GM18870 (cell line): ENCODE data around the gene CNTROB.

Experiments used
- ATAC-seq: cut with Tn5 transposase; IDR thresholded peaks from one replicate; pipeline ENCODE4 v1.9.1; 2021; ENCODE audit warnings: moderate library complexity; ENCODE audit not compliant: unreplicated experiment

Gene CNTROB

DNA sequence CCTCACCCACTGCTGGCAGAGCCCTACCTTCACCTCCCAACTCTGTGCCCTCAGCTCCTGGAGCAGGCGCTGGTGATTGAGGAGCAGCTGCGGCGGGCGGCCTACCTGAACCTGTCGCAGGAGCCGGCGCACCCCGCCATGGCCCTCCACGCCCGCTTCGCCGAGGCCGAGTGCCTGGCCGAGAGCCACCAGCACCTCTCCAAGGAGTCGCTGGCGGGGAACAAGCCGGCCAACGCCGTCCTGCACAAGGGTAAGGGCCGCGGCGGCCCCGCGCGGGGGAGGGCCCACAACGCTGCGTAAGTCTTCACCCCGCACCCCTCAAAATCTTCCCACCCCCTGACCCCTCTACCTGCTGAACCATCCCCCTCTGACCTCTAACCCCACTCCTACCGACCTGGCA is 22.9 kb upstream of the CNTROB start:
- ATAC-seq: no peak

DNA sequence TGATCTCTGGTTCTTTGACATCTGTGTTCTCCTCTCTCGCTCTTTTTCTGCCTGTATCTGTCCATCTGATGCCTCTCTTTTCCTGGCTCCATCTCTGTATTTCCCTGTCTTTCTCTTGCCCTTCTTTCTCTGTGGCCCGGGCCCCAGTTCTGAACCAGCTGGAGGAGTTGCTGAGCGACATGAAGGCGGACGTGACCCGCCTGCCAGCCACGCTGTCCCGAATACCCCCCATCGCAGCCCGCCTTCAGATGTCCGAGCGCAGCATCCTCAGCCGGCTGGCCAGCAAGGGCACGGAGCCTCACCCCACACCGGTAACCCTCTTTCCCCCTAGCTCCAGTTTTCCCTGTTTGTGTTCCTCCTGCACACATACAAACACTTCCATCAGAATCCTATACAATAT is 21.7 kb upstream of the CNTROB start:
- ATAC-seq: no peak

DNA sequence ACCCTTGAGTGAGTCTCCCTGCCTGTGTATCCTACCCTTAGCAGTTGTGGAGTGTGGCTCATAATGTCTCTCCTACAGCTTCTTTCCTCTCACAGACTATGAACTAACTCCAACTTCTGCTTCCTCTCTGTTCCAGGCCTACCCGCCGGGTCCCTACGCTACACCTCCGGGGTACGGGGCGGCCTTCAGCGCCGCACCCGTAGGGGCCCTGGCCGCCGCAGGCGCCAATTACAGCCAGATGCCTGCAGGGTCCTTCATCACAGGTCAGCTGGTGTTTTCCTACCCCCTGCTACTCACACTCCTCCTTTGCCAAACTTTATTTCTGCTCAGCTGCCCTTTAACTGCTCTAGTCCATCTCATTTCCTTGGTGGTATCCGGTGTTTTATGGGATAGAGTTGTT is 21.3 kb upstream of the CNTROB start:
- ATAC-seq: no peak

DNA sequence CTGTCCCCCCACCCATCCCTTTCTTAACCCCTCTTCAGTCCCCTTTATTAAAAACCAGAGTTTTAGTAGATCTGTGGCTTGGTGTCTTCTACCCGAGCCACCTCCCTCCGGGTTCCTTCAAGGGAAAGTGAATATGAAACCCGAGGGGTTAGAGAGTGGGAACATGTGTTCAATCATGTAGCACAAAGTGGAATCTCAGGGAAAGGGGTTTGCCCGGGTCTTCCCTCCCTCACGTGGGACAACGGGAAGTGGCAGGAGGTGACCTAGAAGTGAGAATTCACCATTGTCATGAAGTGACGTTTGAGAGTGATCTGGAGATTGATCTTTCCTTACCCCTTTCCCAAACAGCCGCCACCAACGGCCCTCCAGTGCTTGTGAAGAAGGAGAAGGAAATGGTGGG is 20.9 kb upstream of the CNTROB start:
- ATAC-seq: no peak

DNA sequence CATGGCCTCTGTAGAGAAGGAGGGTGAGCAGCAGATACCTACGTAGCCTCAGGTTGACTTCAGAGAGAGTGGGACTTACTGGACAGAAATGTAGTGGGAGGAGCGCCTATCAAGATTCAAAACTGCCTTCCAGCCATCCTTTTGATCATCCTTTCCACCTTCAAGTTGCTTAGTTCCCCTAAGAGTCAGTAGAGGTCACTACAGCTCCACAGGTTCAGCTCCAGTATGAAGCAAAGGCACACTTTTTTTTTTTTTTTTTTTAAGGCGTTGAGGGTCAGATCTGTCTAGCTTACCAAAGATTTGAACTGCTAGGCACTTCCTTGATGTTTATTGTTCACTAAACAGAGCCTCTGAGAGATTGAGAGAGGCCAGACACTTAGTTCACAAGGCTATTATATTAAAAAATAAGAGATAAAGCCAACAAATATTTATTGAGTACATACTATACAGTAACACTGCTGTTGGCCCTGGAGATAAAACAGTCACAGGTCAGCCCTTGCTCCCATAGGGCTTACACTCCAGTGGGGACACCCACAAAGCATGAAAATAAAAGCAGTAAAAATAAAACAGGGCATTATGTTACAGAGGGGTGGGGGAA is 19.0 kb upstream of the CNTROB start:
- ATAC-seq: no peak

DNA sequence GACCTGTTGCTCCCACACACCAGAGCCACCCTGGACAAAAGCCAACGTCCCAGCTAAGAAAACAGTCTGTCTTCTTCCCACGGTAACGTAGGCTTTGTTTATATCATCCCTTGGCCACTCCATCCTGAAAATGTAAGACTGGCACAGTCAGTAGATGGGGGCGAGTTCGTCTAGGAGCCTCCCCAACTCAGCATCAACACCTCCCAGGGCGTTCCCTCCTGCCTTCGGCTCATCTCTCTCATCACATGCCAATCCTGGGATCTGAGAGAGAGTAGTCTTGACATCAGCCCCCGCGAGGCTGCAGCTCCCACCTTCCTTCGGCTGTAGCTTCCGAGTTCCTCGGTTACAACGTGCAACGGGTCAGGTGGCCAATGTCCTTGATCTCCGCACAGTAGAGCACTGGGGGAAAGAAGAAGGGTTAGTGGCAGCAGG is 16.8 kb upstream of the CNTROB start:
- no peak for ATAC-seq

DNA sequence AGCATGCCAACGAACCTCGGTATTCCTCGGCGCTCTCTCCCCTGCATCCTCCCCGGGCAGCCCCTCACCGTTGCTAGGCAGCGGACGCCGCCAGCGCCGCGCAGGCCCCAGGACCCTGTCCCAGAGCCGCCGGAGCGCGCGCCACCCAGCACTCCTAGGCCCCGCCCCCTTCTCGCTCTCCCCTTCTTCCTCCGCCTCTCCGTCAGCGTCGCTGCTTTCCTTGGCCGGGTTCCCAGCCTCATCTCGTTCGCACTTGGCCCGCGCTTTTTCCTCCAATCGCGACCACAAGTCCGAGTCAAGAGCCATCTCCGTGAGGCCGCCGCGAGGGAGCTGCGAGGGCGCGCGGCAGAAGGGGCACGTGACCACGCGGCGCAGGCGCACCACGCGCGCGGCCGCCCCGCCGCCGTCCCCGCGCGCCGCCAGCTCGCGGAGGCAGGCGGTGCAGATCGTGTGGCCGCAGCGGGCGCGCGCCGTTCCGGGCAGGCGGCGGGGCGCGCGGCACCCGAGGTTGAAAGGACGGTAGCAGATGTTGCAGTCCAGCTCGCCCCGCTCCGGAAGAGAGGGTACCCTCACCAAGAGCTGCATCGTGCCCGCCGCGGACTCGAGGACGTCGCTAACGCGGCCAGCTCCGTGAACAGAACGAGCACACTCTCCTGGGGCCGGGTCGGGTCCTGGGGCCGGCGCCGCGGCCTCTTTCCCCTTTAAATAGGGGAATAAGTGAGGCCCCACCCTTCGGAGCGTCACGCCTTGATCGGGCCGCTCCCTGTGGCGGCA is 16.2 kb upstream of the CNTROB start, which contains the start of gene RNF227:
TSS of gene RNF227 (minus strand) at position 679 of the 774 bp plus-strand sequence. CDS start at position 585, 94 bp downstream.
- no peak for ATAC-seq

DNA sequence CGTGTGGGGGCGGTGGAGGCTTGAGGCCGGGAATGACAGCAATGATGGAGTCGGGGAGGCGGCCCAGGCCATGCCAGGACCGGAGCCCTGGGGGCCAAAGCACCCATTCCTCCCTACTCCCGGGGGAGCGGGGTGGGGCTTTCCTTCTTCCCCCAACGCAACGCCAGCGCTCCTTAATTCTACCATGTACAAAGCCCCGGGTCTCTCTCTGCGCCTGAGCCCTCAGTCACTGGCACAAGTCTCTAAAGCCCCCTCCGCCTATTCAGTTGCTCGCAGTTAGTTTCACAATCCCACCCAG is 15.7 kb upstream of the CNTROB start:
- ATAC-seq: no peak

DNA sequence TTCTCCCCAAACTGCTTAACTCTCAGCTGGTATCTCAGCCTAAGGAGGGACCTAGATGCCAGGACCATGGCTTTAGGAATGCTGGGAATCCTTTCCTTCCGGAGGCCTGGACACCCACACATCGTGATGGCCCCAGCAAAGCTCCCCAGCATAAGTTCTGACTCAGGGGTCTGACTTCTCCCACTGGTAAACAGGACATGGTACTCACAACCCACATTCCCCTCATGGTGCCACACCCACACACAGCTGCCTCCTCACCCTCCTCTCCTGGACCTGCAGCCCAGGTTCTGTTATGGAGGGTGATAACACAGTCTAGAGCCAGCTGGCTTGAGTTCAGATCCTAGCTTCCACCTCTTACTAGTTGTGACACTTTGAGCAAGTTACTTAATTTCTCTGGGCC is 15.2 kb upstream of the CNTROB start:
- no peak for ATAC-seq

DNA sequence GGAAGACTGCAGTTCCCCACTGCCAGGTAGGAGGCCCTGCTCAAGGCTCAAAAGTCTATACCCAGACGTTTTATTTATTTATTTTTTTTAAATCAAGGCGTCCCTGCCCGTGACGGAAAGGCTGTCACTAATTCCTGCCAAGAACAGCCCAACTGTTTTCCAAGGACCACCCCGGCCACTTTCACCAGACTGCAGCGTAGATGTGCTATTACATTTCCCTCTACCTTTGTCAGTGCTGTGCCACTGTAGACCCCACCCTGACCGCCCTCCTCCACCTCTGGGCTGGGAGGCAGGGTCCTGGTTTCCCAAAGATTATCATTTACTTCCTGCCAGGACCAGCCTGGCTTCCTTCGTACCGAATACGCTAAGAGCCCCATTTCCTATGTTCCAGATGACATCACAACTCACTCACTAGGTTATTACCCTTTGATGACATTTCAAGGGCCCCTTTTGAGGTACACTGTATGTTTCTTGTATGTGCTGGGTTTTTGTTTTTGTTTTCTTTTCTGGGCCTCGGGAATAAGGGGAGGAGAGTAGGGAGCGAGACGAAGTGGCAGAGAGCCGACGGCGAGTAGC is 9.6 kb upstream of the CNTROB start:
- ATAC-seq: no peak

DNA sequence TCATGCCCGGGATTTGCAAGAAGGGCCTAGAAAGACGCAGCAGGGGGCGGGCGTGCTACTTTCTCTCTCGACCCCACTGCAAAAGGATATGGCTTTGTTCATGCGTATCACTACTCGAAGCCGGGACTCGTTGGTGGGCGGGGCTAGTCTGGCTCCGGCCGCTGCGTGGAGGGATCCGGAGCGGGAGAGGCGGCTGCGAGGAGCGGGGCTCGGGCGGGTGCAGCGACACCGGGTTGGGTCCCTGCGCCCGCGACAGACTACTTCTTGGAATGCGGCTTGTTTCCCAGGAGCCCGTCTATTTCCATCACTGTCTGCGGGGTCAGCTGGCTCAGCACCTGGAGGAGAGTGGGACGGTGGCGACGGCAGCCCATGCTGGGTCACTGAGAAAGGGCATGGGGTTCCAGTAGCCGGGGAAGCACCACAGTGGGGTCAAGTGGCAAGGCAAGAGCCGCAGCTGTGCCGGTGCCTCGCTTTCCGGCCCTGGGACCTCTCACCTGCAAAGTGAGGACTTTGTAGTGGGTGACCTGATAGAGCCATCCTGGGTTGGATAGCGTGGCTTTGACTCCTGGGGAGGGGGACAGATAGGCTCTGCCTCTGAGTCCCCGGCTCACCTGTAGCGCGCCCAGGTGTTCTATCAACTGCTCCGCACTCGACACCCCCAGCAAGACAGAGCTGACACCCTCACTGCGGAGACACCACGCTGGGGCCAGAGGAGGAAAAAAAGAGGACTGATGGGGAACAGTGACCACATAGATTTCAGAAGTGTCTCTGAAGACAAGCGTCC is 9.0 kb upstream of the CNTROB start:
- ATAC-seq: no peak

DNA sequence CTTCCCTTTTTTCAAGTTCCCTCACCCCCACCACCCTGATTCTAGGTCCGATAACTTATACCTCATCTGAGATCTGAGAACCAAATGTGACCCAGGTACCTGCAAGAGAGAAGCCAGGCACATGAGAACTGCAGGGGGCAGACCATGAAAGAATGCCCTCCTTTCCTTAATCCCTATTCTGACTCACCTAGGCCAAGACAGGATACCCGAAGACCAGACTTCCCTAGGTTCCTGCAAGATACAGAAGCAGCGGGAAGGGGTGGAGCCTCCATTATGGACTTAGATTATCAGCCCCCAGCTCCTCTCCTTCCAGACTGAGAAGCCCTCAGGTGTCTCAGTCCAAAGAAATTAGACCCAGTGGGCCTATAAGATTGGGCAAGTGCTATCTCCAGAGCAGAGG is 4.4 kb upstream of the CNTROB start:
- no peak for ATAC-seq

DNA sequence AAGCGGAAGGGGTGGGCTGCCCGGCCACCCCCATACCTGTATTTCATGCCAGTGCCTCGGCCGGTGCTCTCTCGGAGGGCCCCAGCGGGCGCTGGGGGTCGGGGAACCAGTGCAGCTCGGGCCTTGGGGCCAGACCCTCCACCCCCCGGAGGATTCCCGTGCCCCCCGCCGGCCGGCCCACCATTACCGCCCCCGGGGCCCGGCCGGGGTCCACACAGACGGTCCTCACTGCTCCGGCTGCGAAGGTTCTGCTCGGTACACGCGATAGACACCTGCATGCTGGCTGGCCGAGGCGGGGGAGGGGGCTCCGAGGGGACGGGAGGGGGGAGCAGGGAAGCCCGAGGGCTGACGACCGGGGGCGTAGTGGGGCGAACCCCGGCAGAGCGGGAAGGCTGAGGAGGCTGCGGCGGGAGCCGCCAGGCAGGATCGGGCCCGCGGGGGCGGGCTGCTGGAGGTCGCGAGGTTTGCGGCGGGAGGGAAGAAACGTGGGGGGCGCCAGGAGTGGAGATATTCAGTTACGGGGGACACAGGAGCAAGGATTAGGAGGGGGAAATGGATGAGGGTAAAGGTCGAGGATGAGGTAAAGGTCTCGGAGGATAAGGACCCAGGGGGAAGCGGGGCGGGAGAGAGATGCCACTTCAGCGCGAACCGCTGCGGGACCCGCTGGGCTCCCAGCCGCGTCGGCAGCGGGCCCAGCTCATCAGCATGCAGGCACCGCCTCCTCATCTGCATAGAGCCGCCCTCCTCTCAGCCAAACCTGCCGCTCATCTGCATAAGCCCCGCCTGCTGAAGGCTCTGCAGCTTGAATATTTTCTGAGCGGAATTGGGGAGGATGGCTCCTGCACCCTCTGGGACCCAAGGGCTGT is 2.6 kb upstream of the CNTROB start, which contains the start of gene KCNAB3:
TSS of gene KCNAB3 (minus strand) at position 699 of the 866 bp plus-strand sequence. CDS start at position 278, 421 bp downstream.
- no peak for ATAC-seq

DNA sequence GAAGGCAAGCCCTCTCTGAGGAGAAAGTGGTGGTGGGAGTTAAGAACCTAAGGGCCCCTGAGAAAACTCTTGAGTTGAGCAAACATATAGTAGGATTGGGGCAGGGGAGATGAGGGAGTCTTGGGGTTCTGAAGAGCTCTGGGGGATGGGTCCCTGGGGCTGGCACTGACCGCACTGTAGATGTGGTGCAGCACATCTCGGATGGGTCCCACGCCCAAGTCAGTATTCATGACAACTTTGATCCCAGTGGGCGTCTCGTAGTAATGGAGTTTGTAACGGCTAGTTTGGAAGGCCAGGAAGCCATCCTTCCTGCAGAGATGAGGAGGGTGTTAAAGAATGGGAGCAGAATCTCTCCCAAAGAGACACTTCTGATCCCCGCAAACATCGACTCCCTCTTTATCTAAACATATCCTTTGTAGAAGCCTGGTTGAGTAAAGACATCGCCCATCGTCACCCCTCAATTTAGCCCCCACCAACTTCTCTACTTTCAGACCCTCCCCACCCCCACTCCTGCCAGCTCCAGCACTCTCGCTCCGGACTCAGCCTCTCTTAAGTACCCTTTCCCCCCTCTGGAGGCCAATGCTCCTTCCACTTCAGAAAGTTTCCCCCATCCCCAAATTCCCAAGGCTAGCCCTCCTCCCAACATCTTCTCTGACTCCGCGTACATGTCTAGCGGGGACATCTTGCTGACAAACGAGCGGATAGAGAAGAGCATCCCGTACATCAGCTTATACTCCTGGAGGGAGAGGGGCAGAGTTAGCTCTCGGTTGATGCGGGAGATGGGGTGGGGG is 970 bp upstream of the CNTROB start:
- no peak for ATAC-seq

DNA sequence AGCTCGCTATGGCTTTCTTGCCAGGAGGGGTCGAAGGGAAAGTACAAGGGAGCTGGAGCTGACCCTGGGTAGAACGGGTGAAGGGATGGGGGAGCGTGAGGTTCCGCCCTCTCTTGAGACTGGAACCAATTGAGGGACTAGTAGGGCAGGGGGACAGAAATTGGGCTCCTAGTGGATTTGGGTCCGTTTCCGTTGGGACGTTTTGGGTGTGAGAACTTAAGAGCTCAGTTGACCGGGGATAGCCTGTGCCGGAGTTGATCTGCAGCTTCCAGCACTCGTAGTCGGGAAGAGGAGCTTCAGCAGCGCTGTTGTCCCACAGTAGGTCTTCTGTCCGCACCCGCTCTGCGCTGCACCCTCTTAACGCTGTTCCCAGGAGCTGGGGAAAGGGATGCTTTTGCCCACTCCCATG is 481 bp downstream of the CNTROB start:
- ATAC-seq: no peak

DNA sequence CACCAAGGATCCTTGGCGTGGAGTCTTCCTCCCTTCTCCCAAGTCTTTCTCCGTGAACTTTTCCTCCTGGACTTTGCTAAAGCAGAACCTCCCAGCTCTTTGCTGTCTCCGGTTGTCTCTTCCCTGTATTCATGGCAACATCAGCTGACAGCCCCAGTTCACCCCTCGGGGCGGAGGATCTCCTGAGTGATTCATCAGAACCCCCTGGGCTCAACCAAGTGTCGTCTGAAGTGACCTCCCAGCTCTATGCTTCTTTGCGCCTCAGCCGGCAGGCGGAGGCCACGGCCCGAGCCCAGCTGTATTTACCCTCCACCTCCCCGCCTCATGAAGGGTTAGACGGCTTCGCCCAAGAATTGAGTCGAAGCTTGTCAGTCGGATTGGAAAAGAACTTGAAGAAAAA is 943 bp downstream of the CNTROB start:
- ATAC-seq: no peak

DNA sequence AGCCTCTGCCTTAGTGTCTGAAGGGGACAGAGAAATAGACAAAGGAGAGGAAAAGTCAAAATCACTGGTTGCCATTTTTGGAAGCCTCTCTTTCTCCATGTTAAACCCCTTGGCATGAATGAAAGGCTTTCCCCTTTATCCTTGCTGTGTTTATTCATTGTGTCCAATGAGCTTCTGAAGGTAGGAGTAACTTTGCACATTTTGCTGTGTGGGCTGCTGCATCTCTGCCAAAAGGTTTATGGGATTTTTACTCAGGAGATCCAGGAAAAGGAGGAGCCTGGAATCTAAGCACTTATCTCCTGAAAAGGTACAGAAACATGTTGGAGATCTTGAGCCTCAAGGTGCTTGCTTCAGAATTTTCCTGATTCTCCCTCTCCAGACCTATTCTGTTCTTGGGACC is 3.9 kb downstream of the CNTROB start:
- ATAC-seq: no peak

DNA sequence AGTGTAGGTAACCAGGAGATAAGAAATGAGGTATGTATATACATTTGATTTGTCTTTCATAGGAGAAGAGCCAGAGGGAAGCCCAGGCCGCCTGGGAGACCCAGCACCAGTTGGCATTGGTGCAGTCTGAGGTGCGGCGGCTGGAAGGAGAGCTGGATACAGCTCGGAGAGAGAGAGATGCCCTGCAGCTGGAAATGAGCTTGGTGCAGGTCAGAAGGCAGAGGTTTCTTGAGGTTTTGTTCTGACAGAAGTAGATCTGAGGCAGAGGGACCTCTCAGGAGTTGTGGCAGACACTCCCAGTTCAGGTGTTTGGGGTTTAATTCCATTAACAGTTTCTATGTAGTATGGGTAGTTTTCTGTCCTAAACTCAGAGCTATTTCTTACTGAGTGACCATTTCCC is 8.0 kb downstream of the CNTROB start:
- no peak for ATAC-seq

DNA sequence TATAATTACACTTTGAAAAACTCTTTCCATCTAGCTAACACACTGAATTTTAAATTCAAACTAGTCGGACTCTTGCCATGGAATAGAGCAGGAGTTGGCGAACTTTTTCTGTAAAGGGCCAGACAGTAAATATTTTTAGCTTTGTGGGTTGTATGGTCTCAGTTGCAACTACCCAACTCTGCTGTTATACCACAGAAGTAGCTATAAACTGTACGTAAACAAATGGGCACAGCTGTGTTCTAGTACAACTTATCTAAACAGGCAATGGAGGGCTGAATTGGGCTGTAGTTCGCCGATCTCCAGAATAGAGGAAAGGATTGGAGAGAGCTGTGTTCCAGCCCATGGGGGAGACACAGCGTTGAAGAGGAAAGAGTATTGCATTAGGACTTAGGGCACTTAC is 8.7 kb downstream of the CNTROB start:
- no peak for ATAC-seq

DNA sequence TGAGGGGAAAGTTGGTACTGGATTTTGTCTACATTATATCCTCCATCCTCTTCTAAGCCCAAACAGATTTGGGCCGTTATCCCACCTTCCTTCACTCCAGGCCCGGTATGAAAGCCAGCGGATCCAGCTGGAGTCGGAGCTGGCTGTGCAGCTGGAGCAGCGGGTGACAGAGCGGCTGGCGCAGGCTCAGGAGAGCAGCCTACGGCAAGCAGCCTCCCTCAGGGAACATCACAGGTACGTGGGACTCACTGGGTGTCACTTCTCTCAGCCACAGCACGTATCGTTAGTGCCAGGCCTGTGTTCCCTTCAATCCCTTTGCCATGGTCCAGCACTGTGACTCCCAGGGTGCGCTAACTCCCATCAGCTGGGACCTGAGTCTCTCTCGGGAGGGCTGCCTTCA is 11.3 kb downstream of the CNTROB start:
- no peak for ATAC-seq
